Left ventricle myocardium inferior (tissue), 1 donor: ENCODE results near the gene ACER3. TPM values are rescaled to one million over a fixed set of nuclear protein-coding genes. Genes with fewer than 3 reads are reported as not detected.

Source experiments
- DNase-seq: peaks from one replicate; pipeline ENCODE4 v3.0.0-alpha.2; 2020
- H3K27ac ChIP-seq: fragments of 200-600 bp; replicated peaks from 2 replicates; pipeline ENCODE4 v1.8.0; 2021
- H3K27me3 ChIP-seq: fragments of 200-600 bp; 2 replicates; pipeline ENCODE4 v1.8.0; 2021; ENCODE audit warnings: low read depth
- H3K36me3 ChIP-seq: fragments of 200-600 bp; 2 replicates; pipeline ENCODE4 v1.8.0; 2021
- H3K4me1 ChIP-seq: fragments of 200-600 bp; 2 replicates; pipeline ENCODE4 v1.8.0; 2021
- H3K4me3 ChIP-seq: fragments of 200-600 bp; 2 replicates; pipeline ENCODE4 v1.8.0; 2021; ENCODE audit warnings: mild to moderate bottlenecking, moderate library complexity
- H3K9me3 ChIP-seq: fragments of 200-600 bp; replicated peaks from 2 replicates; pipeline ENCODE4 v1.8.0; 2021
- CTCF ChIP-seq: fragments of 200-600 bp; IDR thresholded peaks from 2 replicates; pipeline ENCODE4 v1.8.0; 2021; ENCODE audit warnings: antibody characterized with exemption, mild to moderate bottlenecking, borderline replicate concordance
- intact Hi-C: fragments of 100-400 bp; cut with micrococcal nuclease; formaldehyde crosslinking; loops from one replicate; pipeline ENCODE4 v1.11.0; 2022
- total RNA-seq: library from RNA; stranded (reverse); fragmentation: NEBNext Ultra II Directional; extraction: Animal tissue kit (Norgen Biotek cat#: 25700); gene quantifications from one replicate; pipeline ENCODE4 v1.2.1, GENCODE V29; 2021
- donor health status: DM: no; HTN: yes; CAD: no; lungs with severe emphysema.

ACER3 gene
- total RNA-seq, 1 donor from 2014 or later = 8.5 TPM

DNA sequence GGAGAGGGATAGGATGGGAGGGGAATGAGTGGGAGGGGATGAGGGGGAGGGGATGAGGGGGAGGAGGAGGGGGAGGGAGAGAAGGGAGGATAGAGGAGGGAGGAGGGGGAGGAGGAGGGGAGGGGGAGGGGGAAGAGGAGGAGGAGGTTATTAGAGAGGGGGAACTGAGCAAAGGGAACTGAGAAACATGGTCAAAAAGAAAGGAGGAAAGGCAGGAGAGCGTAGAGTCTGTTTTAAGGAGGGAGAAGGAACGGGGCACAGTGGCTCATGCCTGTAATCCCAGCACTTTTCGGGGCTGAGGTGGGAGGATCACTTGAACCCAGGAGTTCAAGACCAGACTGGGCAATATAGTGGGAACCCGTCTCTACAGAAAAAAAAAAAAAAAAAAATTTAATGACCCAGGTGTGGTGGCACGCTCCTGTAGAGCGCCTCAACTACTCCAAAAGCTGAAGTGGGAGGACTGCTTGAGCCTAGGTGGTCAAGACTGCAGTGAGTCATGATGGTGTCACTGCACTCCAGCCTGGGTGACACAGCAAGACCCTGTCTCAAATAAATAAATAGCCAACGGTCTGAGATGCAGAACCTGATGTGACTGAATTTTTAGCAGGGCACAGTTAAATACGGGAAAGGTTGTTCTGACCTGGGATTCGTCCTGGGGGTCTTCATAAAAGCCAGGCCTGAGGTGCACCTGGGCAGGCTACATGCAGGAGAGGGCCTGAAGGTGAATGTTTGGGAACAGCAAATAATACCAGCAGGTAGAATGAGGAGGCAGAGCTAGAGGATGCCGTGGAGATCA, 177.5 kb downstream of the ACER3 start:
- no peak overlapping the region for H3K4me3 ChIP-seq
- intact Hi-C loops = no loop called here
- no peaks in the 10 kb centered on the region for H3K36me3 ChIP-seq
- no peak for TF ChIP-seq CTCF
- no peak for DNase-seq
- peaks cover 95% of the 10 kb centered on the region for H3K27me3 ChIP-seq
- H3K27ac ChIP-seq = no peak overlapping the region
- H3K9me3 ChIP-seq = no peaks in the 10 kb centered on the region
- H3K4me1 ChIP-seq = peaks cover 10% of the 10 kb centered on the region

GRCh38 chr11:77038825-77039326, 178.2 kb downstream of the ACER3 start:
- intact Hi-C loops = no loop called here

GRCh38 chr11:77039491-77040400, 179.0 kb downstream of the ACER3 start:
- DNase-seq = no peak
- H3K36me3 ChIP-seq = no peaks in the 10 kb centered on the region
- peak; percentile 40 for TF ChIP-seq CTCF
- H3K9me3 ChIP-seq = no peaks in the 10 kb centered on the region
- peak overlapping the region; percentile 62 for H3K4me3 ChIP-seq
- H3K27me3 ChIP-seq = peaks cover 95% of the 10 kb centered on the region
- intact Hi-C loops = no loop called here
- no peak overlapping the region for H3K27ac ChIP-seq
- H3K4me1 ChIP-seq = peaks cover 10% of the 10 kb centered on the region

More at GRCh38 chr11:77038825-77039326, 178.2 kb downstream of the ACER3 start:
- Histone ChIP-seq H3K4me3 (no peak overlapping the region), H3K27ac (no peak overlapping the region), H3K27me3 (peaks cover 95% of the 10 kb centered on the region), H3K9me3 (no peaks in the 10 kb centered on the region), H3K4me1 (peaks cover 10% of the 10 kb centered on the region), H3K36me3 (no peaks in the 10 kb centered on the region)
- DNase-seq = no peak
- TF ChIP-seq CTCF = no peak

DNA sequence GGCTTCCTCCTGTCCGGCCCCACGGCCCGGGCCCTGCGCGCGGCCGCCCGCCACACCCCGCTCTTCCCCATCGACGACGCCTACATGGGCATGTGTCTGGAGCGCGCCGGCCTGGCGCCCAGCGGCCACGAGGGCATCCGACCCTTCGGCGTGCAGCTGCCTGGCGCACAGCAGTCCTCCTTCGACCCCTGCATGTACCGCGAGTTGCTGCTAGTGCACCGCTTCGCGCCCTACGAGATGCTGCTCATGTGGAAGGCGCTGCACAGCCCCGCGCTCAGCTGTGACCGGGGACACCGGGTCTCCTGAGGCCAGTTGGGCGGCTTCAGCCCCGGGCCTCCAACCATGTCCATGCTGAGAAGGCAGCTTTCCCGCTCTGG, 179.7 kb downstream of the ACER3 start:
- no peak overlapping the region for H3K27ac ChIP-seq
- no peak for DNase-seq
- H3K27me3 ChIP-seq = peaks cover 95% of the 10 kb centered on the region
- no peaks in the 10 kb centered on the region for H3K36me3 ChIP-seq
- intact Hi-C loops = no loop called here
- no peaks in the 10 kb centered on the region for H3K9me3 ChIP-seq
- peaks cover 10% of the 10 kb centered on the region for H3K4me1 ChIP-seq
- peak overlapping the region; percentile 62 for H3K4me3 ChIP-seq
- TF ChIP-seq CTCF = no peak

DNA sequence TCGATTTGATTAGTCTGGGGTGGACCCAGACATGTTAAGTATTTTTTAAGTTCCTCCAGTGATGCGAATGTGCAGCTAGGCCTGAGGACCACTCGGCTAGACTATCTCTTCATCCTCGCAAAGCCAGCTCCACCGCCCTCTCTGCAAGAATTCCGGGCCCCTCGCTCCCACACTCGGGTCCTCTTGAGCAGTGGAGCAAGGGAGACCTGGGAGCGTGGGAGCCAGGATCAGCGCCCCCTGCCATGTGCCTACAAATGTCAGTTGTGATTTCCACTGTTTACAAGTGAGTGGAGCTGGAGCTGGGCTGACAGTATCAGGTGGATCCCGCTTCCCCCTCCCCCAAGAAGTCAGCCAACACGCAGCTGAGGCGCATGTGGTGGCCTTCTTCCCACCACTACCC, 180.2 kb downstream of the ACER3 start:
- H3K27ac ChIP-seq = no peak overlapping the region
- no peaks in the 10 kb centered on the region for H3K9me3 ChIP-seq
- no peak for TF ChIP-seq CTCF
- H3K27me3 ChIP-seq = peaks cover 95% of the 10 kb centered on the region
- intact Hi-C loops = no loop called here
- no peak overlapping the region for H3K4me3 ChIP-seq
- no peak for DNase-seq
- H3K4me1 ChIP-seq = peaks cover 13% of the 10 kb centered on the region
- H3K36me3 ChIP-seq = no peaks in the 10 kb centered on the region
